ENCODE measurements around the gene DDX51.

DDX51 gene

GRCh38 chr12:132179431-132180362 lies 35.6 kb upstream of the DDX51 start:
- no peak for DNase-seq (ENCODE audit: low read depth)

GRCh38 chr12:132178801-132179401 lies 34.8 kb upstream of the DDX51 start:
- no peak for DNase-seq (ENCODE audit: low read depth)

- no peak for DNase-seq (ENCODE audit: low read depth)
These were observed 34.2 kb upstream of the DDX51 start for GRCh38 chr12:132178316-132178715.

GRCh38 chr12:132176920-132177551 lies 32.9 kb upstream of the DDX51 start:
- no peak for DNase-seq (ENCODE audit: low read depth)

GRCh38 chr12:132176385-132176919 lies 32.3 kb upstream of the DDX51 start:
- no peak for DNase-seq (ENCODE audit: low read depth)

GRCh38 chr12:132175496-132176384 lies 31.6 kb upstream of the DDX51 start:
- no peak for DNase-seq (ENCODE audit: low read depth)

- no peak for DNase-seq (ENCODE audit: low read depth)
These were observed 30.8 kb upstream of the DDX51 start for GRCh38 chr12:132174839-132175490.

GRCh38 chr12:132174015-132174838 lies 30.1 kb upstream of the DDX51 start:
- DNase-seq (ENCODE audit: low read depth) = no peak

GRCh38 chr12:132173135-132174014 lies 29.3 kb upstream of the DDX51 start:
- no peak for DNase-seq (ENCODE audit: low read depth)

- DNase-seq (ENCODE audit: low read depth) = no peak
These were observed 28.5 kb upstream of the DDX51 start for GRCh38 chr12:132172619-132173018.

GRCh38 chr12:132171968-132172521 lies 27.9 kb upstream of the DDX51 start:
- DNase-seq (ENCODE audit: low read depth) = no peak

- no peak for DNase-seq (ENCODE audit: low read depth)
These were observed 27.3 kb upstream of the DDX51 start for GRCh38 chr12:132171293-132171967.

- no peak for DNase-seq (ENCODE audit: low read depth)
These were observed 26.6 kb upstream of the DDX51 start for GRCh38 chr12:132170637-132171292.

GRCh38 chr12:132170094-132170636 lies 26.0 kb upstream of the DDX51 start:
- DNase-seq (ENCODE audit: low read depth) = peak; percentile 75

- DNase-seq (ENCODE audit: low read depth) = no peak
These were observed 25.3 kb upstream of the DDX51 start for GRCh38 chr12:132169376-132169775.

- no peak for DNase-seq (ENCODE audit: low read depth)
These were observed 24.4 kb upstream of the DDX51 start for GRCh38 chr12:132168311-132169031.
